Brain microvascular endothelial cell (primary cell): ENCODE results near the gene GNG7.
"Not testable (repeated sequence)": the region's sequence is repeated elsewhere in the genome, so short reads cannot be mapped to it uniquely, and the experiment has no call there.

Source experiments
- DNase-seq: peaks from one replicate; pipeline ENCODE4 v3.0.0-alpha.2; 2020
- H3K27ac ChIP-seq: fragments of 250-450 bp; sonication (Bioruptor Pico); 2 replicates; pipeline ENCODE4 v1.5.1; 2020; ENCODE audit warnings: mild to moderate bottlenecking, moderate library complexity
- H3K27me3 ChIP-seq: fragments of 250-450 bp; sonication (Bioruptor Pico); replicated peaks from 2 replicates; pipeline ENCODE4 v1.5.1; 2020; ENCODE audit warnings: mild to moderate bottlenecking
- H3K36me3 ChIP-seq: fragments of 250-450 bp; sonication (Bioruptor Pico); replicated peaks from 2 replicates; pipeline ENCODE4 v1.5.1; 2020; ENCODE audit warnings: mild to moderate bottlenecking
- H3K4me3 ChIP-seq: 2 replicates; pipeline ENCODE4 v1.5.1; 2011; ENCODE audit warnings: low read depth, mild to moderate bottlenecking, control low read depth, low read length, moderate library complexity
- in situ Hi-C: cut with HindIII; loops from 2 replicates; pipeline ENCODE4 v1.10.0; 2017; ENCODE audit warnings: low sequenced_read_pairs, low pct_ligation_motif_present
- TF ChIP-seq, protein P1 (sequence below): IDR thresholded peaks from 2 replicates; pipeline ENCODE4 v1.5.1; 2011; ENCODE audit warnings: low read depth, mild to moderate bottlenecking, moderate library complexity, low read length, control low read depth, inconsistent platforms; ENCODE audit errors: missing control alignments

The GNG7 gene

DNA sequence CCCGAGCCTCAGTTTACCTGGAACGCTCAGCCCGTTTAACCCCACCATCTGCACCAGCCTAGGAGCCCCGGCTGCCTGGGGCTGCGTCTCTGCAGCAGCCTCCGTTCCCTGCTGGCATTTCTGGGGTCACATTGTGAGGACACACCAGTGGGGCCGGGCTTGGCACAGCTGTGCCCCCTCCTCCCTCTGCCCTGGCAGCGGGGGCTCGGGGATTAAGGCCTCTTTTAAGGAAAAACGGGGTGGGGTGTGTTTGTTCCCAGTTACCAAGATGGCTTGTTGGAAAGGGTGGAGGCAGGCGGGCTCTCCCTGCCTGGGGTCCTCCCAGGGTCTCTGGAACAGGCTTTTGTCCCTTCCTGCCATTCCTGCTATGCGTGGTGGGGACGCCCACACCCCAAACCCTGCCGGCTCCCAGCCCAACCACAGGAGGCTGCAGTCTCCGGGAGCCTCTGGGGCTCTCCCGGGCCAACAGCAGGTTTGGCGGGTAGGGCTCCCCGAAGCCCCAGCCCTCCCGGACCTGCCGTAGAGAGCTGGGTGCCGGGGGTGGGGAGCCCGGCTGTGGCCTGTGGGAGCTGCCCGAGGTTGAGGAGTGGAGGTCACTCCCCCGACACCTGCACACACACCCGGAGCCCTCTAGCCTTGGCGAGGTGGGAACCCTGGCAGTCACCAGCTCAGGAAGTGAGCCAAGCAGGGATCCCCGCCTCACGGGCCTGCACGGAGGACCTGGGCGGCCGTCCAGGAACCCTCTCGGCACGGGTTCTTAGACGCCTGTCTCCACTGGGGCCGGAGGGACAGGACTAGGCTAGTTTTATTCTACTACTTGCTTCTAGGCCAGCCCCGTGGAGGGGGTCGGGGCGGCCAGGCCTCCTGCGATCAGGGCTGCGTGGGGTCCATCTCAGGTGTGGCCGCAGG lies 189.7 kb downstream of the GNG7 start:
- no peaks in the 10 kb centered on the region for H3K27me3 ChIP-seq
- in situ Hi-C loops, result no loop called here
- DNase-seq, result no peak
- no peak overlapping the region for H3K27ac ChIP-seq
- no peak overlapping the region for H3K4me3 ChIP-seq
- TF ChIP-seq, protein P1, sequence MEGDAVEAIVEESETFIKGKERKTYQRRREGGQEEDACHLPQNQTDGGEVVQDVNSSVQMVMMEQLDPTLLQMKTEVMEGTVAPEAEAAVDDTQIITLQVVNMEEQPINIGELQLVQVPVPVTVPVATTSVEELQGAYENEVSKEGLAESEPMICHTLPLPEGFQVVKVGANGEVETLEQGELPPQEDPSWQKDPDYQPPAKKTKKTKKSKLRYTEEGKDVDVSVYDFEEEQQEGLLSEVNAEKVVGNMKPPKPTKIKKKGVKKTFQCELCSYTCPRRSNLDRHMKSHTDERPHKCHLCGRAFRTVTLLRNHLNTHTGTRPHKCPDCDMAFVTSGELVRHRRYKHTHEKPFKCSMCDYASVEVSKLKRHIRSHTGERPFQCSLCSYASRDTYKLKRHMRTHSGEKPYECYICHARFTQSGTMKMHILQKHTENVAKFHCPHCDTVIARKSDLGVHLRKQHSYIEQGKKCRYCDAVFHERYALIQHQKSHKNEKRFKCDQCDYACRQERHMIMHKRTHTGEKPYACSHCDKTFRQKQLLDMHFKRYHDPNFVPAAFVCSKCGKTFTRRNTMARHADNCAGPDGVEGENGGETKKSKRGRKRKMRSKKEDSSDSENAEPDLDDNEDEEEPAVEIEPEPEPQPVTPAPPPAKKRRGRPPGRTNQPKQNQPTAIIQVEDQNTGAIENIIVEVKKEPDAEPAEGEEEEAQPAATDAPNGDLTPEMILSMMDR, result no peak
- H3K36me3 ChIP-seq, result no peaks in the 10 kb centered on the region

GRCh38 chr19:2511991-2512390 lies 190.5 kb downstream of the GNG7 start:
- Histone ChIP-seq H3K27me3 (no peaks in the 10 kb centered on the region), H3K36me3 (no peaks in the 10 kb centered on the region), H3K27ac (no peak overlapping the region), H3K4me3 (no peak overlapping the region)
- no peak for DNase-seq
- in situ Hi-C loops, result no loop called here
- TF ChIP-seq, protein P1, result no peak

GRCh38 chr19:2511570-2511969 lies 190.9 kb downstream of the GNG7 start:
- TF ChIP-seq, protein P1, result no peak
- Histone ChIP-seq H3K27ac (no peak overlapping the region), H3K27me3 (no peaks in the 10 kb centered on the region), H3K4me3 (no peak overlapping the region), H3K36me3 (no peaks in the 10 kb centered on the region)
- DNase-seq, result no peak
- in situ Hi-C loops, result no loop called here

- H3K36me3 ChIP-seq, result no peaks in the 10 kb centered on the region
- H3K27me3 ChIP-seq, result no peaks in the 10 kb centered on the region
- H3K27ac ChIP-seq, result no peak overlapping the region
- TF ChIP-seq, protein P1, result no peak
- in situ Hi-C loops, result no loop called here
- H3K4me3 ChIP-seq, result no peak overlapping the region
- DNase-seq, result no peak
Measured at GRCh38 chr19:2509096-2509495, 193.4 kb downstream of the GNG7 start.

- peak; percentile 60 for DNase-seq
- in situ Hi-C loops, result no loop called here
- TF ChIP-seq, protein P1, result no peak
- no peaks in the 10 kb centered on the region for H3K36me3 ChIP-seq
- no peaks in the 10 kb centered on the region for H3K27me3 ChIP-seq
- H3K27ac ChIP-seq, result peak overlapping the region; percentile 55
- H3K4me3 ChIP-seq, result no peak overlapping the region
Measured at GRCh38 chr19:2507109-2507508, 195.4 kb downstream of the GNG7 start.

GRCh38 chr19:2506656-2507055 lies 195.8 kb downstream of the GNG7 start:
- DNase-seq, H3K4me3 ChIP-seq, in situ Hi-C loops, H3K36me3 ChIP-seq, H3K27me3 ChIP-seq: not testable (repeated sequence)
- H3K27ac ChIP-seq, result peak overlapping the region; percentile 55
